Measurements from ENCODE around the gene ATF6B.
"Not testable (repeated sequence)": the region's sequence is repeated elsewhere in the genome, so short reads cannot be mapped to it uniquely, and the experiment has no call there.

The ATF6B gene

GRCh38 chr6:32107406-32107805, 20.6 kb downstream of the ATF6B start:
- DNase-seq (ENCODE audit: low read depth in 2 of 2) = no peak

GRCh38 chr6:32105433-32105832, 22.6 kb downstream of the ATF6B start:
- no peak for DNase-seq (ENCODE audit: low read depth in 2 of 2)

GRCh38 chr6:32102255-32102654, 25.8 kb downstream of the ATF6B start:
- DNase-seq (ENCODE audit: low read depth in 2 of 2) = no peak

GRCh38 chr6:32100251-32100650, 27.8 kb downstream of the ATF6B start:
- DNase-seq (ENCODE audit: low read depth in 2 of 2) = not testable (repeated sequence)

GRCh38 chr6:32097364-32097763, 30.7 kb downstream of the ATF6B start:
- no peak for DNase-seq (ENCODE audit: low read depth in 2 of 2)

GRCh38 chr6:32096394-32097258, 31.4 kb downstream of the ATF6B start:
- no peak for DNase-seq (ENCODE audit: low read depth in 2 of 2)

GRCh38 chr6:32096087-32096393, 32.0 kb downstream of the ATF6B start:
- DNase-seq (ENCODE audit: low read depth in 2 of 2) = no peak

- no peak for DNase-seq (ENCODE audit: low read depth in 2 of 2)
Measured at GRCh38 chr6:32095338-32096086, 32.5 kb downstream of the ATF6B start.

- DNase-seq (ENCODE audit: low read depth in 2 of 2) = no peak
Measured at GRCh38 chr6:32092760-32093497, 35.1 kb downstream of the ATF6B start.

GRCh38 chr6:32089082-32089828, 38.8 kb downstream of the ATF6B start:
- no peak for DNase-seq (ENCODE audit: low read depth in 2 of 2)

GRCh38 chr6:32088487-32089049, 39.5 kb downstream of the ATF6B start:
- no peak for DNase-seq (ENCODE audit: low read depth in 2 of 2)

- DNase-seq (ENCODE audit: low read depth in 2 of 2) = peak; percentile 63 to 72
Measured at GRCh38 chr6:32087574-32088486, 40.2 kb downstream of the ATF6B start.

- DNase-seq (ENCODE audit: low read depth in 2 of 2) = peak; percentile 28 to 40
Measured at GRCh38 chr6:32086661-32087573, 41.1 kb downstream of the ATF6B start.

- no peak for DNase-seq (ENCODE audit: low read depth in 2 of 2)
Measured at GRCh38 chr6:32085759-32086459, 42.1 kb downstream of the ATF6B start.

- DNase-seq (ENCODE audit: low read depth in 2 of 2) = no peak
Measured at GRCh38 chr6:32084780-32085179, 43.3 kb downstream of the ATF6B start.

GRCh38 chr6:32083812-32084768, 44.0 kb downstream of the ATF6B start:
- DNase-seq (ENCODE audit: low read depth in 2 of 2) = no peak

- DNase-seq (ENCODE audit: low read depth in 2 of 2) = no peak
Measured at GRCh38 chr6:32082935-32083334, 45.1 kb downstream of the ATF6B start.
